NCI-H1105 (cell line): ENCODE measurements around the gene ALG5.

ENCODE experiments used
- DNase-seq: peaks from one replicate; lab custom pipeline; 2025; lab: John Stamatoyannopoulos, UW

ALG5 gene

GRCh38 chr13:36999054-36999714 is at the start of gene ALG5:
Gene ALG5, minus strand, starts transcription at chr13:36999340. Its CDS starts 40 bp downstream, at chr13:36999300.
- peak; percentile 78 for DNase-seq

- no peak for DNase-seq
These were observed 48.7 kb upstream of the ALG5 start for GRCh38 chr13:37047846-37048245.

GRCh38 chr13:37047032-37047431 is 47.9 kb upstream of the ALG5 start:
- DNase-seq: no peak

DNA sequence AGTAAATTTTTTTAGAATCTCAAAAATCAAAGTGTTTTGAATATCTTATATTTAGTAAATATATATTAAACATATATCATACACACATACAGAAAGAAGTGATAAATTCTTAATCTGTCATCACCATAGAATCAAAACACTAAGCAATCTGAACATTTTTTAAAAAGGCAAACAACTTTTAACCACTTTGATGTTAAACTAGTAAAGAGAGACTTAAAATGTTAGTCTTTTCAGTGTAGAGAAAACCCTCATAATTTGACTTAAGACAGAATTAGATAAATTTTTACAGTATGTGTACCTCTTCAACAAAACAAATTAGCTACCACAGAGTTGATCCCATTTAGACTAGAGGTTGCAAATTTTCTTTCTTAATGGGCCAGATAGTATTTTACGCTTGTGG is 46.9 kb upstream of the ALG5 start:
- no peak for DNase-seq

GRCh38 chr13:37040789-37041188 is 41.6 kb upstream of the ALG5 start:
- DNase-seq: no peak

GRCh38 chr13:37039896-37040295 is 40.8 kb upstream of the ALG5 start:
- DNase-seq: no peak

- no peak for DNase-seq
These were observed 38.1 kb upstream of the ALG5 start for GRCh38 chr13:37037241-37037640.

GRCh38 chr13:37029617-37030016 is 30.5 kb upstream of the ALG5 start:
- no peak for DNase-seq

- no peak for DNase-seq
These were observed 28.5 kb upstream of the ALG5 start for GRCh38 chr13:37027639-37028038.

DNA sequence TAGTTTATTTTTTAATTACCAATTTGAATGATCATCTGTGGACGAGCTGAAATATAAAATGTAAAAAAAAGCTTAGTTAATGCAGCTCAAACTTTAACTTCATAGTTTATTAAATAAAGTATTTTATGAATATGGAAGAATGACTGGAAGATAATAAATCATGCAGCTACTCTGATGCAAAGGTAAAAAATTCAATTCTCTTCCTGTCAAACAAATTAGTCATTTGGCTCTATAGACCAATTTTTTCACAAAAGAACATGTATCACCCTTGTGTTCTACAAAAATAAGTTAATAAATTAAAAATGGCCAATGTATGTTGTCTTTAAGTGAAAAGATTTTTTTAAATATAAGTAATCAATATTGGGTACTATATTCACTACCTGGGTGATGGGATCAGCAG is 27.6 kb upstream of the ALG5 start:
- DNase-seq: no peak

GRCh38 chr13:37023871-37024270 is 24.7 kb upstream of the ALG5 start:
- DNase-seq: no peak

- no peak for DNase-seq
These were observed 15.5 kb upstream of the ALG5 start for GRCh38 chr13:37014609-37015008.

- no peak for DNase-seq
These were observed 12.6 kb upstream of the ALG5 start for GRCh38 chr13:37011788-37012187.

GRCh38 chr13:37011002-37011401 is 11.9 kb upstream of the ALG5 start:
- no peak for DNase-seq

GRCh38 chr13:37010424-37010823 is 11.3 kb upstream of the ALG5 start:
- no peak for DNase-seq

DNA sequence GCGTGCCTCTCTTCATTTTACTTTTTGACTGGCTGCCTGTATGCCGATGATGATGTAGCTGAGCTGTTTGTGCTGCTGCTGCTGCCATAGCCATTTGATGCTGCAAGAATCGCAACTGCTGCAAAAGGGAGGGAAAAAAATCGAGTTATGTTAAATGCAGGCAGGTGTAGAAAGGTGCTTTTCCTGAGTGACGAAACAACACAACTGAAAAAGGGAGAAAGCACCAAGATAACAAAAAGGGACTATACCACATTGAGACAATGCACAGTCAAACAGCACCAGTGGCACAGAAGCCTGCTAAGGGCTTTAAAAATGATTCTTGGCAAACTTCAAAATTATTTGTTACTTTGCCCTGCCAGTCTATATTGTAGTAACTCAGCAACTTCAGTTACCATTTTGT is 10.6 kb upstream of the ALG5 start:
- no peak for DNase-seq

DNA sequence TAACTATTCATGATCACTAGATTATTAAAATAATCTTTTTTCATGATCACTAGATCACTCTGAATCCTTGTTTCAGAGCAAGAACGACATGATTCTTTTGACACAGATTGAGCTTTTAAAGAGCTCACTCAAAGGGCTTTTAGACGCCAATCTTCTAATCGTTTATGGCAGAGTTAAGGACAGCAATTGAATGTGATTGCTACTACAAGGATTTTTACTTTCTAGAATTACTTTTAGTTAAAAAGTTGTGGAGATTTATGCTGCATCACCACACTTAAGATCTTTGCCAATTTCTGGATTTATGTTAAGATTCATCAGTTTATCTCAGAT is 2.7 kb upstream of the ALG5 start:
- no peak for DNase-seq

- peak; percentile 10 for DNase-seq
These were observed 507 bp downstream of the ALG5 start for GRCh38 chr13:36998624-36999041.

DNA sequence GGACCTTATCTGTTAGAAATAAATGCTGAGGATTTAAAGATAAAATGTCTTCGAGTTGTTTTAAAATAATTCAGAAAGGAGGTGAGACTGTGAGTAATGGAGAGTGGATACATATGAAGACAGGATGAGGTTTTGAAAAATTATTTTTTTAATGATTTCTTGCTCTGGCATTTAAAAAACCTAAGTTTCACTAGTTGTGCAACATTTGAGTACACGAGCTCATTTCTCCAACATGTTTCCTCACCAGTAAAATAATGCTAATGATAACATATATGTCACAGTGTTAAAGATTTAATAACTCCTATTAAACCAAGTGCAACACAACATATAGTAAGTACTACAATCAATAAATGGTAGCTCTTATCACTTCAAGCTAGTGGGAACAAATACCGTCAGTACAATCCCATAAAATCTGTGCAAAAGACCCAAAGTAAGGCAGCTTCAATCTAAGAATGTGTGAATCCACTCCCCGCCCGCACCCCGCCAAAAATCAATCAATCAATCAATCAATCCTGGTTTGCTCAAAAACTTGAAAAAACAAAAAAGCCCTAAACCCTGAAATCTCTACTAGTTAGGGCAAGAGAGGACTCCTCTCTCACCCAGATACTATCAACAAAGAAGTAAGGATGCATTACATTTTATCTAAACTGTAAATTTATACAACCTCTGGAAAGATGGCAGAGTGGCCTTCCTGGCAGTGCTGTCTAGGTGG is 1.3 kb downstream of the ALG5 start:
- no peak for DNase-seq

- DNase-seq: no peak
These were observed 6.8 kb downstream of the ALG5 start for GRCh38 chr13:36992362-36992761.

- no peak for DNase-seq
These were observed 12.5 kb downstream of the ALG5 start for GRCh38 chr13:36986462-36987240.

DNA sequence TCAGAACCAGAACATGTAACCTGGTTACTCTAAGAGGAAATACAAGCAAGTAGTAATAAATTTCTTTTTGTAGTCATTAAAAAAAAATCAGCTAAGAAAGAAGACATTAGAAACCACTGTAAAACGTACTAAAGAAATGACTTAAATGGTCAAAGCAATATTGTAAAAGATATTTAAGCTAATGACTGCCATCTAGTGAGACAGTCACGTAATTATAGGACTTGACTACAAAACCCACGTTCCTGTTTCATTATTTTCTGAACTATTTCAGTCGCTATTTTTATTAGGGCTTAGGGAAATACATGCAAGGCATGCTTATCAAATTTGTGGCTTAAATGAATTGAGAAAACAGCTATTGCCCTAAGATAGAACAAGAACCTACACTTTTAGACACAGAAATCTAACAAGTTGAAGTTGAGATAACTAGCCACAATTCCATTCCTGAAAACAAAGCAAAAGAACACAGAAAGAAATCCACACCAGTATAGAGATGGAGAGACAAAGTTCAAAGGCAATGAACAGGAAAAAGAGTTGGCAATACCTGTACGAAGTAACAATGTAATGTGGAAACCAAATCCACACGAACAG is 17.9 kb downstream of the ALG5 start:
- DNase-seq: peak; percentile 15
